ENCODE measurements around the gene SFSWAP.
"Not testable (repeated sequence)": the region's sequence is repeated elsewhere in the genome, so short reads cannot be mapped to it uniquely, and the experiment has no call there.

The SFSWAP gene

GRCh38 chr12:131794573-131794972 lies 83.7 kb downstream of the SFSWAP start:
- DNase-seq = no peak

DNA sequence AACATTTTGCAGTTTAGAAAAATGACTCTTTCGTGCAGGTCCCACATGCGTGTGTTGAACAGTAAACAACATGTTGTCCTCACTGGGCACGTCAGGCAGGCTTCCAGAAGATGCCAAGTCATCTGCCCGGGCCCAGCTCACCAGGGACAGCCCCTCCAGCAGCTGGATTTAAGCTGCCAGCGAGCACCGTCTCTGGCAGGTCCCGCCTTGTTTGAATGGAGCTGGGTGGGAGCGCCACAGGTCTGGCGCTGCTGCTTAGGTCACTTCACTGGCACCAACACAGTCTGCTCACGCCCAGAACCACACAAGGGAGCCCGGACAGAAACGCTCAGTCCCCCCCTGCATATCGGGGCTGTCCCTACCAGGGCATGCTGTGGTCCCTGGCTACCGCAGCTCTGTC lies 84.2 kb downstream of the SFSWAP start:
- DNase-seq = no peak

DNA sequence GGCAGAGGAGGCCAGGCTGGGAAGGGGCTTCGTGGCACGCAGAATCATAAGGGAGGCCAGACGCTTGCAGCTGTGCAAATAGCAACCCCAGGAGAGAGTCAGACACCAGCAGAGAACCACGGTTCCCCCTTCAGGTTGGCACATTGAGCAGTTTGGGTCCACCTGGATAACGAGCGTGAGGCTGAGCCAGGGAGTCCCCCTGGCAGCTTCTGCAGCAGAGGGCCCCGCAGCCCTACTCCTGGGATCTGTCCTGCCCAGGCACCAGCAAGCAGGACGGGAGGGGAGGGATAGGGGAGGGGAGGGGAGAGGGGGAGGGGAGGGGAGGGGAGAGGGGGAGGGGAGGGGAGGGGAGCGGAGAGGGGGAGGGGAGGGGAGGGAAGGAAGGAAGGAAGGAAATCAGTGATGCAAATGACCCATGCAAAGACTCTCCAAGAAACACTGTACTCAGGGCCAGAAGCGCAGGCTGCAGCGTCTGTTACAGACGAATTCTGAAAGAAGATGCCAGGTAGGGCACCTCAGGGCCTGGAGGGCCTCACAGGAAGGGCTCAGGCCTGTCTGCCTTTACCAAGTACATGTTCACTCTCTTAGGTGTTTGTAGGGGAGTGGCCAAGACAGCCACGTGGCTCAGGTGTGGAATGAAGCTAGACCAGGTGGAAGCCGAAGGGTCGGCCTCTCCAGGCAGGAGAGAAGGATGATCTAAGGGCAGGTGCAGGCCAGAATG lies 85.0 kb downstream of the SFSWAP start:
- no peak for DNase-seq

- no peak for DNase-seq
These were observed 85.5 kb downstream of the SFSWAP start for GRCh38 chr12:131796411-131796736.

DNA sequence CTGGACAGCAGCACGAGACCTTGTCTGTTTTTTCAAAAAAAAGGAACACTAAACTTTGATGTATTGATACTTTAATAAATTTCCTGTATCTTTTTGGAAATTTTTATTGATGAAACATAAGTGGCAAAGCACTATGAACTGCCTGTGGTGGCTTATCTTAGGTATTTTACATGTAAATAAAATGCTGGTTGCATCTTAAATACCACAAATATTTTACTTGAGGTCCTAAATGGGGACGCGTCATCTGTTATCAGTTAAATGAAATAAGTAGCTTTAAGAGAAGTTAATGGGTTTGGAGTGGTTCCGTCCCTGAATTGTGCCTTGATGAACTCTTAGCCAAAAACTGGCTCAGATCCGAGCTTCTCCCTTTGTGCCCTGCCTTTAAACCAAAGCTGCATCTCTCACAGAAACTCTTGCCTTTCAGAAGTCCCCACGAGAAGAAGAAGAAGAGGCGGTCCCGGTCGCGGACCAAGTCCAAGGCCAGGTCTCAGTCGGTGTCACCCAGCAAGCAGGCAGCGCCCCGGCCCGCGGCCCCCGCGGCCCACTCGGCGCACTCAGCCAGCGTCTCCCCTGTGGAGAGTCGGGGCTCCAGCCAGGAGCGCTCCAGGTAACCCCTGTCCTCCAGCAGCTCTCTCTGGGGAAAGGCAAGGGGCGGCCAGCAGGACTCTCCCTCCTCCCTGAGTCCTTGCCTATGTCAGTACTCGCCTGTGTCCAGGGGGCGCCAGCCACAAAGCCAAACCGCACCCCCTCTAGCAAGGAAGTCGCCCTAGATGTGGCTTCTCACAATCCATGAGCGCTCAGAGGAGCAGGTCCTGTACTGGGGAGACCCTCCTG lies 86.1 kb downstream of the SFSWAP start:
- DNase-seq = no peak

GRCh38 chr12:131797588-131797934 lies 86.7 kb downstream of the SFSWAP start:
- no peak for DNase-seq

DNA sequence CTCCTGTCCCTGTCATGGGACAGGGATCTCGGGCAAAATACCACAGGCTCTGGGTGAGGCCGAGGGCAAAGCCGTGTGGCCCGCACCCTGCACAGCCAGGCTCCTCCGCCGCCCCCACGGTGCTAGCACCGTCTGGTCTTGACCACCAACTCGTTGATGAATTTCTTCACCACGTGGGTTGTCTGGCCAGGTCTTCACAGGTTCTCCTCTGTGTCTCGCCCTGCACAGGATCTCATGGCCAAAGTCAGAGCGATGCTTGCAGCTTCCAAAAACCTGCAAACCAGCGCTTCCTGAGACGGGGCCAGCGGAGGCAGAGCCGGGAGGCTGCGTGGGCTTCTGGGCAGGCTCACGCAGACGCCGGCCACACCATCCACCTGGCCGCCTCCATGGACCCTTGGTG lies 88.3 kb downstream of the SFSWAP start:
- DNase-seq = no peak

GRCh38 chr12:131799828-131800593 lies 89.1 kb downstream of the SFSWAP start:
- DNase-seq = no peak

- DNase-seq = no peak
These were observed 89.8 kb downstream of the SFSWAP start for GRCh38 chr12:131800594-131801135.

DNA sequence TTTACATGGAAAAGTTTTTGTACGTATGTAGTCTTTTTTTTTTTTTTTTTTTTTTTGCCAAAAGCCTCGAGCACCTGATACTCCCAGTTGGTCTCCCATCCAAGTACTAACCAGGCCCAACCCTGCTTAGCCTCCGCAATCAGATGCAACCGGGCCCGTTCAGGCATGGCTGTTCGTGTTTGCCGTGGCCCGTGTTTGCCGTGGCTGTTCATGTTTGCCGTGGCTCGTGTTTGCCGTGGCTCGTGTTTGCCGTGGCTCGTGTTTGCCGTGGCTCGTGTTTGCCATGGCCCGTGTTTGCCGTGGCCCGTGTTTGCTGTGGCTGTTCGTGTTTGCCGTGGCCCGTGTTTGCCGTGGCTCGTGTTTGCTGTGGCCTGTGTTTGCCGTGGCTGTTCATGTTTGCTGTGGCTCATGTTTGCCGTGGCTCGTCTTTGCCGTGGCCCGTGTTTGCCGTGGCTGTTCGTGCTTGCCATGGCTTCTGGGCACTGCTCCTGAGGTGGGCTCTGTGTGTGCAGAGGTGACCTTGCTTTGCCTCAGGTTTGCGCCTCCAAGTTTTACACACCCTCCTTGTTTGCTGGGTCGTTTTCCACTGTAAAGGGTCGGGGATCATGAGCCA lies 90.5 kb downstream of the SFSWAP start:
- DNase-seq = no peak

DNA sequence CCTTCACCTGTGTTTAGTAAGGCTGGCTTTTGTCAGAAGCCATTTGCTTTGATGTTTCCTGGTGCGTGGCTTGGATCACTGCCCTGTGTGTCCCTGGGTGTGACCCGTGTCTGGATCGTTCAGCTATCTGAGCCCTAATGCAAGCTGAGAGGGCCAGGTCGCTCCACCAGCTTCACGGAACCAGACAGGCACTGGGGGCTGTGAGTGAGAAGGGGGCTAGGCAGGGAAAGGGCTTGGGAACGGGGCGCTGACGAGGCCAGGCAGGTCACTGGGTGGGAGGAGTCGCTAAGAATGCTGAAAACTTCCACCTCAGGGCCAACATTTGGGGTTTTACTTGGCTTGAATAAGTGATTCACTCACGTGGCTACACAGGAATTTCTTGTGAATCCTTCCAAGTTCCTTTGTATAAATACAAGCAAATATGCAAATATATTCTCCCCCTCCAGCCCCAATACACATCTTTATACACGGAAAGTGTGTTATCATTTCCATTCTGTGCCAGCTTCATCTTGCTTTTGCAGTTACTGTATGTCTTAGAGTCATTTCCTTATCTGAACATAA lies 93.2 kb downstream of the SFSWAP start:
- DNase-seq = no peak

- no peak for DNase-seq
These were observed 94.5 kb downstream of the SFSWAP start for GRCh38 chr12:131805421-131805820.

GRCh38 chr12:131806674-131807073 lies 95.8 kb downstream of the SFSWAP start:
- no peak for DNase-seq

DNA sequence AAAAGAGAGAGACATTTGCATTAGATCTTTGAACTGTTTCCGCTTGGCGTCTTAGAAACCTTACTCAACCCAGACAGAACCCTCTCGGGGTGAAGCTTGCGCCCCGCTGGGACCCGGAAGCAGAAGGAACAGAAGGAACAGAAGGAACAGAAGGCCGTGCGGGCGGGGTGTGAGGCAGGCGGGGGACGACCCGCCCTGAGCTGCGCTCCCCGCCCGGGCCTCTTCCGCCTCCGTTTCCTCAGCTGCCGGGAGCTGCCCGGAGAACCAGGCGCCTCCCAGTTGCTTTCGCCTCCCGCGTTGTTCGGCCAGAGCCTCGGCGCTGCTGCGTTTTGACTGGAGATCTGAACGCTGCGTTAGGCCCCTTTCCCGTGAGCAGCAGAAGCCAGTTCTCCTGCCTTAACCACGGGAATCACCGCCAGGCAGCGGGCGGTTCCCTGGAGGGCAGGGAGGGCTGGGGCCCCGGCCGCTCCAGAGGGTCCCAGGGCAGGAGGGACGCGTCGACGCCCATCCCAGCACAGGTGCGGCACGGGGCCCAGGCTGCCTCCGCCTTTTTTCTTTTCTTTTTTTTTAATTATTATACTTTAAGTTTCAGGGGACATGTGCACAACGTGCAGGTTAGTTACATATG lies 98.0 kb downstream of the SFSWAP start:
- DNase-seq = no peak

- DNase-seq = not testable (repeated sequence)
These were observed 98.8 kb downstream of the SFSWAP start for GRCh38 chr12:131809476-131810254.

- no peak for DNase-seq
These were observed 99.8 kb downstream of the SFSWAP start for GRCh38 chr12:131810726-131811125.

DNA sequence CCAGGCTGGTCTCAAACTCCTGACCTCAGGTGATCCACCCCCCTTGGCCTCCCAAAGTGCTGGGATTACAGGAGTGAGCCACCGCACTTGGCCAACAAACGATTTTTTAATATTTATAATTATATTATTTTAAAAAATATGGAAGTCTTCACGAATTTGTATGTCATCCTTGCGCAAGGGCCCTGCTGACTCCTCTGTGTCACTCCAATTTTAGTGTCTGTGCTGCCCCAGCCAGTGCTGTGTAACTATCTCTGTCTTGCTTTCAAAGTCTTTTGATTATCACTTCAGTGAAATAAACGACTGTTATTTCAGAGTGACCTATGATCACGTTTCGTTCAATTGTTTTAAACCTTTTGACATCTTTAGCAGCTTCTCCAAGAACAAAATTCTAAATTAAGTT lies 104.2 kb downstream of the SFSWAP start:
- DNase-seq = no peak

- DNase-seq = no peak
These were observed 105.6 kb downstream of the SFSWAP start for GRCh38 chr12:131816495-131816894.

DNA sequence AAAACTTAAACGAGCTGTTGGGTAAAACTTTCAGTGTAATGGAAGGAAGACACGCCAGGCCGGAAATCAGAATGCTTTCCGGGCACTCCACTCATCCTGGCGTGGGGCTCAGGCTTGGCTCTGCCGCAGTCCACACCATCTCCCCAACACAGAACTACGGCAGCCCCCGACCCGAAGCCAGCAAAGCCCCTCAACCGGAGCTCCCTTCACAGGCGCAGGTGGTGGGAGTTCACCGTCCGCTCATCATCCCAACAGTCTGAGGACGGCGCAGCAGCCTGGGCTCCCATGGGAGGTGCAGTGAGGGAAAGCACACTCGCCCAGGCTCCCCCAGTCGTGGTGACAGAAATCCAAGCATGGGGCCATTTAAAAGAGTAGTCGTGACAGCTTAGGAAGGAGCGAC lies 106.4 kb downstream of the SFSWAP start:
- DNase-seq = no peak

DNA sequence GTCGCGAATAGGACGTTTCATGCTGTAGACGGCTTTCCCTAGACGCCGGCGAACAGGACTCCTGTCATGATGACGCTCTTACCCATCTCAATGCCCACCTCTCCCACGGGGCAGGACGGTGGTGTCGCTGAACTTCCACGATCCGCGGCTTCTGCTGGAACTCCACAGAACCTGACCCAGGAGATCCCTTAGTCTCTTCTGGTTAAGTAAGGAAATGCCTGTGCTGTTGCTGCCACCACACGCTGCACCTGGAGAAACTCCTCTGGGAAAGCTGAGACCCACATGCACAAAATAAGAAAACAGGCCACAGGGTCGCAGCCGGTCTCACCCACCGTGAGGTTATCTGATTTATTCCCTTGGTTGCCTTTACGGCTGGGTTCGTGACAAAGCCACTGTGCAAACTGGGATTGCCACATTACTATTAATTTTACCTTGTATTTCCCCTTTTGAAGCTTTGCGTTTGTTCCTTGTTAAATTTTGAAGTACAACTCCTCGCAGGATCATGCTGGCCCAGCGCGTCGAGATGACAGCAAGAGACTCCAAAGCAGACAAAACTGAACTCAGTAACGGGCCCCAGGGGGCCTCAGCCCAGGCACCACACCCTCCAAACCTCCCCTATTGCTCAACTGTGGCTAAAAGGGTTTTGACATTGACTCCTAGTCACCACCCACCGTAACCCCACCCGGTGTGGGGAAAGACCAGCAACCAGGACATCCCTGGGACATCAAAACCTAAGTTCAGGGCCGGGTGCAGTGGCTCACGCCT lies 108.1 kb downstream of the SFSWAP start:
- DNase-seq = no peak

GRCh38 chr12:131824450-131824849 lies 113.6 kb downstream of the SFSWAP start:
- no peak for DNase-seq
